ENCODE results near the gene PTPN5.
A peak's percentile ranks its signal among the peaks of the same experiment; 100 is the strongest.

PTPN5 gene

GRCh38 chr11:18726040-18726439 is 65.6 kb downstream of the PTPN5 start, which contains the start of gene IGSF22:
Gene IGSF22, minus strand, starts transcription at chr11:18726188. Its CDS starts 1,952 bp downstream, at chr11:18724236.
- TF ChIP-seq, protein P1, sequence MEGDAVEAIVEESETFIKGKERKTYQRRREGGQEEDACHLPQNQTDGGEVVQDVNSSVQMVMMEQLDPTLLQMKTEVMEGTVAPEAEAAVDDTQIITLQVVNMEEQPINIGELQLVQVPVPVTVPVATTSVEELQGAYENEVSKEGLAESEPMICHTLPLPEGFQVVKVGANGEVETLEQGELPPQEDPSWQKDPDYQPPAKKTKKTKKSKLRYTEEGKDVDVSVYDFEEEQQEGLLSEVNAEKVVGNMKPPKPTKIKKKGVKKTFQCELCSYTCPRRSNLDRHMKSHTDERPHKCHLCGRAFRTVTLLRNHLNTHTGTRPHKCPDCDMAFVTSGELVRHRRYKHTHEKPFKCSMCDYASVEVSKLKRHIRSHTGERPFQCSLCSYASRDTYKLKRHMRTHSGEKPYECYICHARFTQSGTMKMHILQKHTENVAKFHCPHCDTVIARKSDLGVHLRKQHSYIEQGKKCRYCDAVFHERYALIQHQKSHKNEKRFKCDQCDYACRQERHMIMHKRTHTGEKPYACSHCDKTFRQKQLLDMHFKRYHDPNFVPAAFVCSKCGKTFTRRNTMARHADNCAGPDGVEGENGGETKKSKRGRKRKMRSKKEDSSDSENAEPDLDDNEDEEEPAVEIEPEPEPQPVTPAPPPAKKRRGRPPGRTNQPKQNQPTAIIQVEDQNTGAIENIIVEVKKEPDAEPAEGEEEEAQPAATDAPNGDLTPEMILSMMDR (IDR thresholded peaks at IDR 0.05; ENCODE audit: insufficient read depth, low read depth, low read length, missing control alignments), result no peak
- H3K4me3 ChIP-seq (ENCODE audit: low read length), result no peak within 1 kb of the TSS
- no peak for DNase-seq (ENCODE audit: low read depth)

GRCh38 chr11:18723991-18724390 is 67.6 kb downstream of the PTPN5 start:
- TF ChIP-seq, protein P1 (IDR thresholded peaks at IDR 0.05; ENCODE audit: insufficient read depth, low read depth, low read length, missing control alignments), result no peak

GRCh38 chr11:18722293-18722637 is 69.3 kb downstream of the PTPN5 start:
- DNase-seq (ENCODE audit: low read depth), result no peak
- TF ChIP-seq, protein P1 (IDR thresholded peaks at IDR 0.05; ENCODE audit: insufficient read depth, low read depth, low read length, missing control alignments), result no peak
- no peak overlapping the region for H3K4me3 ChIP-seq (ENCODE audit: low read length)

More at GRCh38 chr11:18723991-18724390, 67.6 kb downstream of the PTPN5 start:
- DNase-seq (ENCODE audit: low read depth), result no peak
- no peak overlapping the region for H3K4me3 ChIP-seq (ENCODE audit: low read length)

DNA sequence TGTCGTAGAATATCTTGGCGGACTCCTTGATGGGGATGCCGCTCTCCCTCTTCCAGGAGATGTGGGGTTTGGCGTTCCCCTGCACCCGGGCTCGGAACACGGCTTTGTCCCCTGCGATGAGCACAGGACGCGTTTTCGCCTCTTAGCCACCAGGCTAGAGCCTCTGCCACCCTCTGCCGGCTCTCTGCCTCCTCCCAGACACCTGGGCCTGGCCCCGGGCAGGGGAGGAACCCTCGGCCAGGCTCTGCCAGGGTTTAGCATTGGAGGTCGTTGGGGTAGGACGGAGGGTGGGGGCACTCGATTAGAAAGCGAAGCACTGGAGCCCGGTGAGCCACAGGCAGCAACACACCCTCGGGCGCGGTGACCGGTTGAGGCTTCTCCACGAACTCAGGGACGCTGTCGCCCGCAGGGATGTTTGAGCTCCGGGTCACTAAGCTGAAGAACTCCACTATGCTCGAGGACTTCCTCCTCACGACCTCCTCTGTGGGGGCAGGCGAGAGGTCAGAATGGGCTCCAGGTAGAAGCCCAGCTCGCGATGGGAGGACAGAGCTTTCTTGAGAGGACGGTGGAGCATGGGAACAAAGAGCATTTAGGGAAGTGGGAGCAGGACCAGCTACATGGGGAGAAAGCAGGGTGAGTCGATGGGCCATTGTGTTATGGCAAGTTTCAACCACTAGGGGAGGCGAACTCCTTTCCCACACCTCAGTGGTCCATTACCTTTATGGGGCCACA is 69.9 kb downstream of the PTPN5 start:
- peak; percentile 56 for DNase-seq (ENCODE audit: low read depth)
- peak overlapping the region; percentile 30 for H3K4me3 ChIP-seq (ENCODE audit: low read length)

DNA sequence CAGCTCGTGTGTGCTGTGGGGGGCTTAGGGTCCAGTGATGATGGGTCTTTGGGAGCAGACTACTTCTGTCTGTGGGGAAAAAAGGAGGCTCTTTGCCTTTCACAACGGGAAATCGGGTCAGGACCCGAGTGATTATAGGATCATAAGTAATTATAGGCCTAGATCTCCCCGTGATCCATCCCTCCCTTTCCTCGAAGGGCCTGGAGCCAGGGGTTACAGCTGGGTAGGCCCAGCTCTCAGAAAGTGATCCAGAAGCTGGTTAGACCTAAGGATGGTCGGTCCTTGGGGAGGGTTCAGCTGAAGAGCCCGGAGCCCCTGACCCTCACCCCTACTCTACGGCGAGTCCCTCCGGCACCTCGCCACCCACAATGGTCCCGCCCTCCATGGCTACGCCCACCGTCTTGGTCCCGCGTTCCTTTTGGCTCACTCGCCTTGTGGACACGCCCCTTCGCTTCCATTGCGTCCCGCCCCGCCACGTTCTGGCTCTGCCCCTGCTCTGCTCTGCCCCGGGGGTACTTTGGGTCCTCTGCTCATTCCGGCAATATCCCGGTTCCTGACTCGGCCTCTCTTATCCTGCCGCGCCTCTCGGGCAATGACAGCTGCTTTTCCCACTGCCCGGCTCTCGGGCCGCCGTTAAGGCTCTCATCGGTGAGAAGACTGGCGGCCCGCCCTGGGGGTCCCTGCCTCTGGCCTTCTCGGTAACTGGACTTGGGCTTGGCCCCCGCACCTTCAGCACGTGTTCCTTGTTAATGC is 70.6 kb downstream of the PTPN5 start:
- TF ChIP-seq, protein P1 (IDR thresholded peaks at IDR 0.05; ENCODE audit: insufficient read depth, low read depth, low read length, missing control alignments), result no peak
- peak; percentile 71 for DNase-seq (ENCODE audit: low read depth)
- H3K4me3 ChIP-seq (ENCODE audit: low read length), result peak overlapping the region; percentile 30

More for the DNA sequence above, 69.9 kb downstream of the PTPN5 start:
- TF ChIP-seq, protein P1 (IDR thresholded peaks at IDR 0.05; ENCODE audit: insufficient read depth, low read depth, low read length, missing control alignments), result peak; percentile 63

DNA sequence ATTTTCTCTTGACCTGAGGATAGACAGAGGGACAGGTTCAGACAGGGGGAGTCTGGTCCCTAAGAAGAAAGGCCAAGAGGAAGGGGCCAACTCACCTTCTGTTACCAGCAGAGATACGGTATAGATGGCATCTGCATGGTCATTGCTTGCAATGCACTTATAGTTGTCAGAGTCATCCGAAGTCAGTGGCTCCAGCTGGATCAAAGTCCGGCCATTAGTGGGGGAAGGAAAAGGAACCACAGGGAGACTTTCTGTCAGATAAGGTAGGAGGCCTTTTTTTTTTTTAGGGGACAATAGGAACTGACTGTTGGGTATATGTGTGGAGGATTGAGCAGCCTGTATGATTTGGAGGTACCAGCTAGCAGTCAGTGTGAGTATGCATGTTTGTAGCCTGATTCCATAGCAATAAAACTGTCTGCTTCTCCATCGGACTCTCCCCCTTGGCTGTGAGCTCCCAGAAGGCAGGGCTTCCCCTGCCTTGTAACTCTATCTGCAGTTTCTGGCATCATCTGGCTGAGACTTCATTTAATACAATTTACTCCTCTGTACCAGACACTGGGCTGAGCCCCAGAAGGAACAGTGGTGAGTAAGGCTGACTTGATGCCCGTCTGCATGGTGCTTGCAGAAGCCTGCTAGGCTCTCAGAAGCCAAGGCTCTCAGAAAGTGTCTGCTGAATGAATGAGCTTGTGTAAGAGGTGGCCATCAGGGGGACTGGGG is 71.3 kb downstream of the PTPN5 start:
- TF ChIP-seq, protein P1 (IDR thresholded peaks at IDR 0.05; ENCODE audit: insufficient read depth, low read depth, low read length, missing control alignments), result no peak
- no peak overlapping the region for H3K4me3 ChIP-seq (ENCODE audit: low read length)
- DNase-seq (ENCODE audit: low read depth), result peak; percentile 33

Measured in epithelial cell of esophagus (primary cell).